LHCN-M2 (cell line): ENCODE data around the gene TCF4. TPM values are rescaled to one million over a fixed set of nuclear protein-coding genes. Genes with fewer than 3 reads are reported as not detected.

Experiments used
- DNase-seq: peaks from one replicate; pipeline ENCODE4 v3.0.0-alpha.2; 2012; ENCODE audit warnings: low read depth
- total RNA-seq: library from RNA; depleted of rRNA; stranded (reverse); fragments of >200 nt; gene quantifications from 2 replicates; pipeline ENCODE4 v1.2.3, GENCODE V29; 2014

The TCF4 gene
- total RNA-seq, 1 experiment from 2014 or later: 33.0 TPM

- no peak for DNase-seq
These were observed 348.3 kb downstream of the TCF4 start for GRCh38 chr18:55239740-55240139.

GRCh38 chr18:55237660-55238059, 350.3 kb downstream of the TCF4 start:
- no peak for DNase-seq

GRCh38 chr18:55236150-55236931, 351.7 kb downstream of the TCF4 start:
- DNase-seq: peak; percentile 39

GRCh38 chr18:55235094-55235461, 352.9 kb downstream of the TCF4 start:
- DNase-seq: no peak

GRCh38 chr18:55234366-55235093, 353.5 kb downstream of the TCF4 start:
- DNase-seq: peak; percentile 73

- no peak for DNase-seq
These were observed 354.1 kb downstream of the TCF4 start for GRCh38 chr18:55233857-55234256.

- no peak for DNase-seq
These were observed 355.5 kb downstream of the TCF4 start for GRCh38 chr18:55232506-55232905.

GRCh38 chr18:55229682-55230081, 358.3 kb downstream of the TCF4 start:
- no peak for DNase-seq

GRCh38 chr18:55228707-55229106, 359.3 kb downstream of the TCF4 start:
- DNase-seq: no peak

GRCh38 chr18:55228191-55228590, 359.8 kb downstream of the TCF4 start:
- DNase-seq: no peak

- peak; percentile 26 for DNase-seq
These were observed 360.2 kb downstream of the TCF4 start for GRCh38 chr18:55227771-55228170.

- no peak for DNase-seq
These were observed 361.9 kb downstream of the TCF4 start for GRCh38 chr18:55226044-55226443.

- DNase-seq: peak; percentile 27
These were observed 363.8 kb downstream of the TCF4 start for GRCh38 chr18:55224086-55224625.

GRCh38 chr18:55221622-55222021, 366.4 kb downstream of the TCF4 start:
- no peak for DNase-seq

- DNase-seq: peak; percentile 19
These were observed 367.5 kb downstream of the TCF4 start for GRCh38 chr18:55220523-55220922.

GRCh38 chr18:55219823-55220222, 368.2 kb downstream of the TCF4 start:
- DNase-seq: no peak

GRCh38 chr18:55219059-55219458, 368.9 kb downstream of the TCF4 start:
- no peak for DNase-seq

GRCh38 chr18:55214969-55215368, 373.0 kb downstream of the TCF4 start:
- no peak for DNase-seq

GRCh38 chr18:55214534-55214933, 373.5 kb downstream of the TCF4 start:
- no peak for DNase-seq

GRCh38 chr18:55213586-55213985, 374.4 kb downstream of the TCF4 start:
- no peak for DNase-seq

GRCh38 chr18:55206927-55207326, 381.1 kb downstream of the TCF4 start:
- DNase-seq: peak; percentile 46

GRCh38 chr18:55202232-55202917, 385.6 kb downstream of the TCF4 start:
- DNase-seq: no peak
